Measurements from ENCODE around the gene DNM1. TPM values are rescaled to one million over a fixed set of nuclear protein-coding genes. Genes with fewer than 3 reads are reported as not detected.

Gene DNM1
- total and polyA plus RNA-seq, 2 experiments from 2014 or later, result 36.0 to 42.0 TPM

GRCh38 chr9:128190013-128190412 is 13.2 kb upstream of the DNM1 start:
- Histone ChIP-seq H3F3A (replicated peaks; ENCODE audit: low read depth) (no peaks in the 10 kb centered on the region), H3K79me2 (replicated peaks; ENCODE audit: insufficient read depth) (no peaks in the 10 kb centered on the region), H3K4me3 (peak overlapping the region; percentile 90; the same call in 1 of the 2 replicates), H4K20me1 (replicated peaks; ENCODE audit: insufficient read depth) (peaks cover 3% of the 10 kb centered on the region; the same call in 1 of the 2 replicates), H3K27ac (ENCODE audit: low read depth) (no peak overlapping the region), H3K9me2 (ENCODE audit: insufficient read depth) (no peaks in the 10 kb centered on the region), H3K4me1 (ENCODE audit: insufficient read depth) (no peaks in the 10 kb centered on the region), H3K4me2 (no peak overlapping the region), H3K36me3 (ENCODE audit: insufficient read depth) (0 out of 2 replicates have a peak, but pooled peaks cover 6% of the 10 kb centered on the region), H3K27me3 (ENCODE audit: insufficient read depth) (peaks cover 6% of the 10 kb centered on the region; the same call in 1 of the 2 replicates), H2AFZ (no peak overlapping the region)
- no peak for DNase-seq (ENCODE audit: low spot score)
- Mint-ChIP-seq H3K36me3 (ENCODE audit: low read depth) (peaks cover 35% of the 10 kb centered on the region), H3K27ac (no peak overlapping the region), H3K4me3 (peak overlapping the region; percentile 98), H3K4me1 (peaks cover 6% of the 10 kb centered on the region), H3K27me3 (ENCODE audit: insufficient read depth, low read depth, poor library complexity) (peaks cover 20% of the 10 kb centered on the region), H3K9me3 (no peaks in the 10 kb centered on the region)
- no peak for ATAC-seq
- TF ChIP-seq NANOG (IDR thresholded peaks at IDR 0.05; ENCODE audit: borderline replicate concordance), result no peak

GRCh38 chr9:128190516-128191405 is 12.4 kb upstream of the DNM1 start:
- H3K27ac Mint-ChIP-seq, result no peak overlapping the region
- no peak overlapping the region for H3K27ac ChIP-seq (ENCODE audit: low read depth)
- ATAC-seq, result peak; percentile 4
- TF ChIP-seq EZH2 (IDR thresholded peaks at IDR 0.05; ENCODE audit: low read depth, unreplicated experiment) (no peak), CTCF (conservative IDR thresholded peaks at IDR 0.05; ENCODE audit: low read depth in 2 of 2) (no peak), ETS1 (IDR thresholded peaks at IDR 0.05) (no peak), CREB1 (CRISPR knock-in tag; IDR thresholded peaks at IDR 0.05; ENCODE audit: low read depth) (no peak), POLR2AphosphoS5 (IDR thresholded peaks at IDR 0.05; ENCODE audit: low read depth) (no peak), EZH2phosphoT487 (IDR thresholded peaks at IDR 0.05; ENCODE audit: unreplicated experiment) (no peak), ZNF114 (CRISPR knock-in tag; IDR thresholded peaks at IDR 0.05) (no peak), STAT1 (IDR thresholded peaks at IDR 0.05; ENCODE audit: unreplicated experiment) (no peak), JUNB (IDR thresholded peaks at IDR 0.05; ENCODE audit: unreplicated experiment) (no peak), NANOG (IDR thresholded peaks at IDR 0.05; ENCODE audit: borderline replicate concordance) (no peak), ZNF462 (CRISPR knock-in tag; IDR thresholded peaks at IDR 0.05) (no peak)

More at GRCh38 chr9:128190516-128191405, 12.4 kb upstream of the DNM1 start:
- no peaks in the 10 kb centered on the region for H3F3A ChIP-seq (replicated peaks; ENCODE audit: low read depth)
- H3K27me3 ChIP-seq (ENCODE audit: insufficient read depth), result peaks cover 6% of the 10 kb centered on the region; the same call in 1 of the 2 replicates
- peaks cover 3% of the 10 kb centered on the region; the same call in 1 of the 2 replicates for H4K20me1 ChIP-seq (replicated peaks; ENCODE audit: insufficient read depth)
- H3K79me2 ChIP-seq (replicated peaks; ENCODE audit: insufficient read depth), result no peaks in the 10 kb centered on the region
- H3K4me2 ChIP-seq, result peak overlapping the region; percentile 91
- H3K4me1 Mint-ChIP-seq, result peaks cover 6% of the 10 kb centered on the region
- peak; percentile 19 for DNase-seq (ENCODE audit: low spot score)
- no peaks in the 10 kb centered on the region for H3K9me3 Mint-ChIP-seq
- peaks cover 21% of the 10 kb centered on the region for H3K27me3 Mint-ChIP-seq (ENCODE audit: insufficient read depth, low read depth, poor library complexity)
- H3K4me3 Mint-ChIP-seq, result peak overlapping the region; percentile 98
- no peaks in the 10 kb centered on the region for H3K4me1 ChIP-seq (ENCODE audit: insufficient read depth)
- 0 out of 2 replicates have a peak, but pooled peaks cover 6% of the 10 kb centered on the region for H3K36me3 ChIP-seq (ENCODE audit: insufficient read depth)
- no peaks in the 10 kb centered on the region for H3K9me2 ChIP-seq (ENCODE audit: insufficient read depth)
- peak overlapping the region; percentile 86 for H2AFZ ChIP-seq
- H3K36me3 Mint-ChIP-seq (ENCODE audit: low read depth), result peaks cover 32% of the 10 kb centered on the region
- peak overlapping the region; percentile 90 for H3K4me3 ChIP-seq

Data from GM23338 (cell line).